Glomerular visceral epithelial cell (primary cell): ENCODE data around the gene SLC4A3.
"Not testable (repeated sequence)": the region's sequence is repeated elsewhere in the genome, so short reads cannot be mapped to it uniquely, and the experiment has no call there.

ENCODE experiments used
- DNase-seq: peaks from one replicate; pipeline ENCODE4 v3.0.0-alpha.2; 2016; ENCODE audit errors: extremely low spot score

SLC4A3 gene

GRCh38 chr2:219648963-219649362 is 21.5 kb downstream of the SLC4A3 start:
- no peak for DNase-seq

GRCh38 chr2:219650426-219651248 is 23.2 kb downstream of the SLC4A3 start:
- DNase-seq: no peak

GRCh38 chr2:219651656-219652055 is 24.2 kb downstream of the SLC4A3 start:
- not testable (repeated sequence) for DNase-seq

GRCh38 chr2:219656526-219656925 is 29.1 kb downstream of the SLC4A3 start:
- DNase-seq: no peak

GRCh38 chr2:219658196-219658846 is 30.9 kb downstream of the SLC4A3 start:
- no peak for DNase-seq

- no peak for DNase-seq
These were observed 31.4 kb downstream of the SLC4A3 start for GRCh38 chr2:219658874-219659273.

GRCh38 chr2:219661197-219661954 is 33.9 kb downstream of the SLC4A3 start:
- peak; percentile 59 for DNase-seq

- DNase-seq: peak; percentile 78
These were observed 34.5 kb downstream of the SLC4A3 start for GRCh38 chr2:219661955-219662395.

GRCh38 chr2:219662566-219662965 is 35.1 kb downstream of the SLC4A3 start:
- no peak for DNase-seq

GRCh38 chr2:219663116-219663762 is 35.8 kb downstream of the SLC4A3 start:
- DNase-seq: no peak

- no peak for DNase-seq
These were observed 36.6 kb downstream of the SLC4A3 start for GRCh38 chr2:219664041-219664440.

- DNase-seq: no peak
These were observed 37.5 kb downstream of the SLC4A3 start for GRCh38 chr2:219664944-219665343.

GRCh38 chr2:219665926-219666325 is 38.5 kb downstream of the SLC4A3 start:
- no peak for DNase-seq

GRCh38 chr2:219668316-219668715 is 40.9 kb downstream of the SLC4A3 start:
- no peak for DNase-seq

- DNase-seq: no peak
These were observed 43.0 kb downstream of the SLC4A3 start for GRCh38 chr2:219670386-219670785.

GRCh38 chr2:219671279-219671678 is 43.8 kb downstream of the SLC4A3 start:
- no peak for DNase-seq

GRCh38 chr2:219672406-219672805 is 45.0 kb downstream of the SLC4A3 start:
- no peak for DNase-seq

GRCh38 chr2:219675221-219675620 is 47.8 kb downstream of the SLC4A3 start:
- no peak for DNase-seq

- DNase-seq: no peak
These were observed 49.2 kb downstream of the SLC4A3 start for GRCh38 chr2:219676586-219676985.

- DNase-seq: no peak
These were observed 51.6 kb downstream of the SLC4A3 start for GRCh38 chr2:219679041-219679440.

GRCh38 chr2:219679571-219679970 is 52.1 kb downstream of the SLC4A3 start:
- DNase-seq: no peak
